SJSA1 (cell line): ENCODE results near the gene MAP1LC3B2. TPM values are rescaled to one million over a fixed set of nuclear protein-coding genes. Genes with fewer than 3 reads are reported as not detected.
A peak's percentile ranks its signal among the peaks of the same experiment; 100 is the strongest.

Source experiments
- DNase-seq, 2 experiments: peaks; one replicate each; pipeline ENCODE4 v3.0.0-alpha.2; 2015 to 2020; ENCODE audit warnings: low spot score in 2 of 2, low read depth in 1 of 2
- H3K27ac ChIP-seq: fragments of 250-450 bp; sonication (Bioruptor Pico); 2 replicates; pipeline ENCODE4 v1.5.1; 2020; ENCODE audit warnings: mild to moderate bottlenecking, moderate library complexity
- H3K27me3 ChIP-seq: fragments of 250-450 bp; sonication (Bioruptor Pico); replicated peaks from 2 replicates; pipeline ENCODE4 v1.5.1; 2020; ENCODE audit warnings: mild to moderate bottlenecking, moderate library complexity
- H3K36me3 ChIP-seq: fragments of 250-450 bp; sonication (Bioruptor Pico); 2 replicates; pipeline ENCODE4 v1.5.1; 2020; ENCODE audit warnings: mild to moderate bottlenecking
- H3K4me1 ChIP-seq: fragments of 250-450 bp; sonication (Bioruptor Pico); replicated peaks from 2 replicates; pipeline ENCODE4 v1.6.1; 2021; ENCODE audit warnings: mild to moderate bottlenecking
- H3K4me3 ChIP-seq: fragments of 250-450 bp; sonication (Bioruptor Pico); 2 replicates; pipeline ENCODE4 v1.5.1; 2020; ENCODE audit warnings: mild to moderate bottlenecking
- H3K9me3 ChIP-seq: fragments of 250-450 bp; sonication (Bioruptor Pico); replicated peaks from 2 replicates; pipeline ENCODE4 v1.5.1; 2020; ENCODE audit warnings: mild to moderate bottlenecking
- total RNA-seq: library from RNA; depleted of rRNA; stranded (reverse); fragments of >200 nt; shearing (Covaris generic); gene quantifications from 2 replicates; pipeline ENCODE4 v1.2.3, GENCODE V29; 2014

Gene MAP1LC3B2
- total RNA-seq, 1 experiment from 2014 or later, result 0.37 TPM

GRCh38 chr12:116598311-116599284, 39.4 kb downstream of the MAP1LC3B2 start:
- Histone ChIP-seq H3K4me3 (no peak overlapping the region), H3K36me3 (no peaks in the 10 kb centered on the region), H3K27ac (peak overlapping the region; percentile 67; the same call in 1 of the 2 replicates), H3K9me3 (no peaks in the 10 kb centered on the region), H3K4me1 (peaks cover 25% of the 10 kb centered on the region), H3K27me3 (no peaks in the 10 kb centered on the region)
- no peak for DNase-seq

- H3K27ac ChIP-seq, result peak overlapping the region; percentile 67
These were observed 40.3 kb downstream of the MAP1LC3B2 start for GRCh38 chr12:116599285-116600136.

GRCh38 chr12:116600959-116601918, 42.1 kb downstream of the MAP1LC3B2 start:
- Histone ChIP-seq H3K27ac (no peak overlapping the region), H3K4me1 (peaks cover 35% of the 10 kb centered on the region), H3K9me3 (no peaks in the 10 kb centered on the region), H3K4me3 (no peak overlapping the region), H3K36me3 (no peaks in the 10 kb centered on the region), H3K27me3 (no peaks in the 10 kb centered on the region)
- no peak for DNase-seq

More at GRCh38 chr12:116599285-116600136, 40.3 kb downstream of the MAP1LC3B2 start:
- Histone ChIP-seq H3K36me3 (no peaks in the 10 kb centered on the region), H3K4me3 (peak overlapping the region; percentile 24), H3K27me3 (no peaks in the 10 kb centered on the region), H3K9me3 (no peaks in the 10 kb centered on the region), H3K4me1 (peaks cover 31% of the 10 kb centered on the region)
- DNase-seq, result peak; percentile 44 to 69

- Histone ChIP-seq H3K27ac (no peak overlapping the region), H3K36me3 (no peaks in the 10 kb centered on the region), H3K4me1 (peaks cover 35% of the 10 kb centered on the region), H3K9me3 (no peaks in the 10 kb centered on the region), H3K4me3 (no peak overlapping the region), H3K27me3 (no peaks in the 10 kb centered on the region)
- no peak for DNase-seq
These were observed 43.0 kb downstream of the MAP1LC3B2 start for GRCh38 chr12:116601933-116602810.

GRCh38 chr12:116603546-116604177, 44.5 kb downstream of the MAP1LC3B2 start:
- Histone ChIP-seq H3K27ac (no peak overlapping the region), H3K9me3 (no peaks in the 10 kb centered on the region), H3K4me3 (no peak overlapping the region), H3K36me3 (no peaks in the 10 kb centered on the region), H3K4me1 (peaks cover 28% of the 10 kb centered on the region), H3K27me3 (no peaks in the 10 kb centered on the region)
- no peak for DNase-seq

GRCh38 chr12:116604178-116604895, 45.2 kb downstream of the MAP1LC3B2 start:
- Histone ChIP-seq H3K36me3 (no peaks in the 10 kb centered on the region), H3K9me3 (no peaks in the 10 kb centered on the region), H3K4me1 (peaks cover 22% of the 10 kb centered on the region), H3K27ac (no peak overlapping the region), H3K4me3 (no peak overlapping the region), H3K27me3 (no peaks in the 10 kb centered on the region)
- peak in 1 of 2 experiments; percentile 46 for DNase-seq

- no peak overlapping the region for H3K27ac ChIP-seq
- no peaks in the 10 kb centered on the region for H3K9me3 ChIP-seq
- H3K4me3 ChIP-seq, result no peak overlapping the region
- no peaks in the 10 kb centered on the region for H3K27me3 ChIP-seq
- peaks cover 17% of the 10 kb centered on the region for H3K4me1 ChIP-seq
- no peak for DNase-seq
- H3K36me3 ChIP-seq, result no peaks in the 10 kb centered on the region
These were observed 45.9 kb downstream of the MAP1LC3B2 start for GRCh38 chr12:116604951-116605641.

- H3K9me3 ChIP-seq, result no peaks in the 10 kb centered on the region
- no peaks in the 10 kb centered on the region for H3K27me3 ChIP-seq
- H3K36me3 ChIP-seq, result no peaks in the 10 kb centered on the region
- peaks cover 16% of the 10 kb centered on the region for H3K4me1 ChIP-seq
- DNase-seq, result no peak
- no peak overlapping the region for H3K27ac ChIP-seq
- H3K4me3 ChIP-seq, result no peak overlapping the region
These were observed 47.2 kb downstream of the MAP1LC3B2 start for GRCh38 chr12:116606397-116606796.

- Histone ChIP-seq H3K4me3 (no peak overlapping the region), H3K27ac (no peak overlapping the region), H3K36me3 (no peaks in the 10 kb centered on the region), H3K27me3 (no peaks in the 10 kb centered on the region), H3K9me3 (no peaks in the 10 kb centered on the region), H3K4me1 (peaks cover 11% of the 10 kb centered on the region)
- no peak for DNase-seq
These were observed 47.9 kb downstream of the MAP1LC3B2 start for GRCh38 chr12:116607039-116607438.

- Histone ChIP-seq H3K27ac (no peak overlapping the region), H3K9me3 (no peaks in the 10 kb centered on the region), H3K27me3 (no peaks in the 10 kb centered on the region), H3K4me3 (no peak overlapping the region), H3K36me3 (no peaks in the 10 kb centered on the region), H3K4me1 (peaks cover 4% of the 10 kb centered on the region)
- DNase-seq, result no peak
These were observed 50.3 kb downstream of the MAP1LC3B2 start for GRCh38 chr12:116609319-116610114.
